Bronchial epithelial cell (primary cell): ENCODE measurements around the gene GPC5. TPM values are rescaled to one million over a fixed set of nuclear protein-coding genes. Genes with fewer than 3 reads are reported as not detected.

Experiments used
- DNase-seq: peaks from one replicate; pipeline ENCODE4 v3.0.0-alpha.2; 2010; ENCODE audit warnings: low read depth
- FAIRE-seq: peaks from 2 replicates; lab custom pipeline; 2011; peaks lifted over from hg19 to GRCh38; lab: Jason Lieb, UNC
- H3K27me3 ChIP-seq: 2 replicates; pipeline ENCODE4 v1.5.1; 2011; ENCODE audit warnings: low read length; ENCODE audit not compliant: control insufficient read depth, insufficient read depth
- H3K36me3 ChIP-seq: 2 replicates; pipeline ENCODE4 v1.5.1; 2011; ENCODE audit warnings: low read length; ENCODE audit not compliant: control insufficient read depth, insufficient read depth
- H3K4me3 ChIP-seq: 2 replicates; pipeline ENCODE4 v1.5.1; 2011; ENCODE audit warnings: mild to moderate bottlenecking, low read depth, low read length, control low read depth
- CTCF ChIP-seq: IDR thresholded peaks from 2 replicates; pipeline ENCODE4 v1.5.1; 2011; ENCODE audit warnings: mild to moderate bottlenecking, moderate library complexity, low read length, control low read depth, inconsistent platforms; ENCODE audit not compliant: insufficient read depth, severe bottlenecking
- total RNA-seq: library from RNA; depleted of rRNA; stranded (reverse); fragments of >200 nt; gene quantifications from 2 replicates; pipeline ENCODE4 v1.2.1, GENCODE V29; 2014

GPC5 gene
- total RNA-seq, 1 donor from 2014 or later, result 1.8 TPM

- no peaks in the 10 kb centered on the region for H3K27me3 ChIP-seq
- no peak for DNase-seq
- no peak for FAIRE-seq
- H3K36me3 ChIP-seq, result no peaks in the 10 kb centered on the region
- no peak for TF ChIP-seq CTCF
- no peak overlapping the region for H3K4me3 ChIP-seq
These were observed 30.3 kb upstream of the GPC5 start for GRCh38 chr13:91368101-91368500.

GRCh38 chr13:91368676-91369440, 29.6 kb upstream of the GPC5 start:
- no peak for TF ChIP-seq CTCF

GRCh38 chr13:91369441-91369831, 29.0 kb upstream of the GPC5 start:
- H3K4me3 ChIP-seq, result no peak overlapping the region
- TF ChIP-seq CTCF, result no peak
- no peak for DNase-seq
- no peaks in the 10 kb centered on the region for H3K36me3 ChIP-seq
- no peaks in the 10 kb centered on the region for H3K27me3 ChIP-seq
- no peak for FAIRE-seq

More at GRCh38 chr13:91368676-91369440, 29.6 kb upstream of the GPC5 start:
- no peaks in the 10 kb centered on the region for H3K36me3 ChIP-seq
- FAIRE-seq (no peak), DNase-seq (no peak)
- no peak overlapping the region for H3K4me3 ChIP-seq
- no peaks in the 10 kb centered on the region for H3K27me3 ChIP-seq

GRCh38 chr13:91370501-91370900, 27.9 kb upstream of the GPC5 start:
- FAIRE-seq, result no peak
- H3K36me3 ChIP-seq, result no peaks in the 10 kb centered on the region
- DNase-seq, result no peak
- no peak overlapping the region for H3K4me3 ChIP-seq
- no peaks in the 10 kb centered on the region for H3K27me3 ChIP-seq
- TF ChIP-seq CTCF, result no peak

GRCh38 chr13:91372911-91373310, 25.5 kb upstream of the GPC5 start:
- no peak for TF ChIP-seq CTCF
- no peak for DNase-seq
- Histone ChIP-seq H3K4me3 (no peak overlapping the region), H3K27me3 (no peaks in the 10 kb centered on the region), H3K36me3 (no peaks in the 10 kb centered on the region)
- FAIRE-seq, result no peak
